CD4-positive, alpha-beta T cell treated with Interleukin-1 beta for 1 hour (primary cell): ENCODE results near the gene FIBP.
"Not testable (repeated sequence)": the region's sequence is repeated elsewhere in the genome, so short reads cannot be mapped to it uniquely, and the experiment has no call there.

ENCODE experiments used
- DNase-seq, 2 donors: peaks; one replicate each; pipeline ENCODE4 v3.0.0-alpha.2; 2020 to 2022

Gene FIBP

DNA sequence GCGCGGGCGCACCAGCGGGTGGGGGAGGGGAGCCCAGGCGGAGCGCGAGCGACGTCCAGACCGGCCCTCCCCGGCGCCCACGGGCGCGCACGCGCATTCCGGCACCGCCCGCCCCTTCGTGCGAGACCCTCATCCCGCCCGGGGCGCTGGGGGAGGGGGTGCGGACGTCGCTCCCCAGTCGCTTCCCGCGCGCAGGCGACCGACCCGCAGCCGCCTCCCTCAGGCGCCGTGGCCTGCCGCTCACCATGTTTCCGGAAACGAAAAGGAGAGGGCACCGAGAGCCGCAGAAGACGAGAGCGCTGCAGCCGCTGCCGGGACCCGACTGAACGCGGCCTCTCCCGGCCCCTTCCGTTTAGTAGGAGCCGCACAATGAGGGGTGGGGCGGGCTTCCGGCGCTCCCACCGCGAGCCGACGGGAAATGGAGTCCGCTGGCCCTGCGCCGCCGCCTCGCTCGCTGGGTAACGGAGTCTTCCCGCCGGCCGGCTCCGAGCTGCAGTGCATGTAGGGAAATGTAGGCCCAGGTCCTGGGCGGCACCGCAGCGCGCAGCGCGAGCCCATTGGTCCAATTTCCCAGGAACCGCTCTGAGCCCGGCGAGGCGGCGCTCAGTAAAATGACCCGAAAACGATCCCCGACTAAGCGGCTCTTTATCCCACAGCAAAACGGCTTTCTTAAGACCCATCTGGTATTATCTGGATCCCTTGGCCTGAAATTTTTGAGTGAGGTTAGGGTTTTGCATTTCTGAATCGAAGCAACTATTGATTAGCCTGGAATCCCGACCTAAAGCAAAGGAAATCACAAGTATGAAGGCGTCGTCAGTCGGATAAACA, 30.2 kb downstream of the FIBP start, which contains the start of gene CFL1:
Gene CFL1 (minus strand): TSS at position 328 of the 828 bp plus-strand sequence. CDS start 81 bp downstream, at position 247.
- peak; percentile 98 for DNase-seq

DNA sequence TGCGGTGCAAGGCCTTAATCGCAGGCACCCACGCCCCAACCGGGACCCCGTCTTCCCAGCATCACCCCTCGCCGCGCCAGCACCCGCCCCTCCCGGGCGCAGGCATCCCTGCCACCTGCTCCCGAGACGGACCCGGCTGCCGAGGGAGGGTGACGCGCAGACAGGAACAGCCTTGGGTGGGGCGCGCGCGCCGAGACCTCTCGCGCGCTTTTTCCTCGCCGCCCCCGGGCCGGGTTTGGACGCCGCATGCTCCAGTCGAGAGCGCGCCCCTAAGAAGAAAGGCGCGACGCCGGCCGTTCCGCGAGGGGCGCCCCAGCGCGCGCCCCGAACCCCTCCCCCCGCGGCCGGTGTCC, 30.8 kb downstream of the FIBP start:
- DNase-seq = peak; percentile 42 to 63

DNA sequence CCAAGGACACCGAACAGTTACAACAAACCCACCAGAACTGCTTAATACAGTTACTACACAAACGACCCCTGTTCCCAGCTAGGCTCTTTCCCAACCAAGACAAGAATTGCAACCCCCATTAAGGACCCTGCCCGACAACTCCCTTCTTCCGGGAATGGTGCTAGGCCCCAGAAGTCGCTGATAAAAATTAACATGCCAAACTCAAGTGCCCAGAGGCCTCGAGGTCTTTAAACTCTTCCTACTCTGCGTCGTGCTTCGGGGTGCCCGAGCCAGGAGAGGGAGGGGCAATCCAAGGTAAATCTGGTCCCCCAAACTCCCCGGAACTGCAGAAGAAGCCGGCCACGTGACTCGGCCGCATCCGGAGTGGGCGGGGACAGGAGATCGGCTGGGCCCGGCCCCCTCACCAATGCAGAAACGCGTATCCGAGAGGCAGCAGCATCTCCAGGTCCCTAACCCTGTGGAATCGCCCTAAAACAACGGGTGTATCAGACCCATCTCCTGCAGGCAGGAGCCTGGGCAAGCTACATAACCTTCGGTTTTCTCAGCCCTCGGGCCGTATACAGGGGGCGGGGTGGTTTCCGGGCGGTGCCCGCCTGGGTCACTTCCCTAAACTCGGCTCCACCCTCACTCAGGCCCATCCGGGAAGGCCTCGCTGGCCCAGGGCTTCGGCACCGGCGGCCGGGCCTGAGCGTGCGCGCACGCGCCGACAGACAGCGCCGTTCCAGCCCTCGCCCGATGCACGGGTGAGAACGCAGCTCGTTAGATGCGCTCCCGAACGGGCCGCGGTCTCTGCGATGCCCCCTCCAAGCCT, 31.4 kb downstream of the FIBP start:
- peak; percentile 82 to 85 for DNase-seq

DNA sequence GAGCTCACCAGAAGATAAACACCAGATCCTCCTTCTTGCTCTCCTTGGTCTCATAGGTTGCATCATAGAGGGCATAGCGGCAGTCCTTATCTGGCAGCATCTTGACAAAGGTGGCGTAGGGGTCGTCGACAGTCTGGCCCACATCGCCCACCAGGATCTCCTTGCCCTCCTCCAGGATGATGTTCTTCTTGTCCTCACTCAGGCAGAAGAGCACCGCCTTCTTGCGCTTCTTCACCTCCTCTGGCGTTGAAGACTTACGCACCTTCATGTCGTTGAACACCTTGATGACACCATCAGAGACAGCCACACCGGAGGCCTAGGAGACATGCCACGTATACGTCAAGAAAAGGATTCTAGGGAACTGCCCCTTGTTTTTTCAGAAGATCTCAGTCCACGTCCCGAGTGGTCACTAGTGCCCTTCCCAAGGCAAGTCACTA, 32.3 kb downstream of the FIBP start:
- no peak for DNase-seq

DNA sequence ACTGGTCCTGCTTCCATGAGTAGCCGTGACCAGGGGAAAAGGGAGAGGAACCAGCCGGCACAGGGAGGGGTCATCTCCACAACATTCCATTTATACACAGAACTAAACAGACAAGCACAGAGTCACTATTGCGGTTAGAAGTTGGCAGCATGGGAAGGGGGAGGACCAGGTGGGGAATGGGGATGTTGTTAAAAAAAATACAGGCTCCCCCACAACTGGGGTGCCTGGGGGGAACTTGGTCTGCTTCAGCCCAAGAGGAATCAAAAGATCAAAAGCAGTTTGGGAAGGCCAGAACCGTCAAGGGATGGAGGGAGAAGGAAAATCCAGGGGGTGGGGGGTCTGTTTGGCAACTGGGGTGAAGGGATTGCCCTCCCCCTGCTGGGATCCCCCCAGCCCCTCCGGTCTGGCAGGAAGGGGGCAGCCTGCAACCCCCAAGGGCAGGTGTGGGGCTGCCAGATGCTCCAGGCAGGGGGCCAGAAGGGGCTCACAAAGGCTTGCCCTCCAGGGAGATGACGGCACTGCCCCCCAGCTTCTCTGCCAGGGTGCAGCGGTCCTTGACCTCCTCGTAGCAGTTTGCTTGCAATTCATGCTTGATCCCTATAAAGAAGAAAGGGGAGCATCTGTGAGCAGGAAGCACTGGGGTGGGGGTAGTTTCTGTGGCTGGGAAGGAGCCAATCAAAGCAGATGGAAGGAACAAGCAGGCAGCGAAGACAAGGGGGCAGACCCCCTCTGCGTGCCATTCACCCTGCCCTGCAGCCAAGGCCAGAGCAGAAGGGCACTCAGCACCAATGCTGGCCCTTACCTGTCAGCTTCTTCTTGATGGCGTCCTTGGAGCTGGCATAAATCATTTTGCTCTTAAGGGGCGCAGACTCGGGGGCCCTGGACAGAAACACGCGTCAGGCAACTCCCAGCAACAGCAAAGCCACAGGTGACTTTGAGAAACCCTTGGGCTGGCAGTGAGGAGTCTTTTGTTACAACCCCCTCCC, 33.1 kb downstream of the FIBP start:
- DNase-seq = no peak

DNA sequence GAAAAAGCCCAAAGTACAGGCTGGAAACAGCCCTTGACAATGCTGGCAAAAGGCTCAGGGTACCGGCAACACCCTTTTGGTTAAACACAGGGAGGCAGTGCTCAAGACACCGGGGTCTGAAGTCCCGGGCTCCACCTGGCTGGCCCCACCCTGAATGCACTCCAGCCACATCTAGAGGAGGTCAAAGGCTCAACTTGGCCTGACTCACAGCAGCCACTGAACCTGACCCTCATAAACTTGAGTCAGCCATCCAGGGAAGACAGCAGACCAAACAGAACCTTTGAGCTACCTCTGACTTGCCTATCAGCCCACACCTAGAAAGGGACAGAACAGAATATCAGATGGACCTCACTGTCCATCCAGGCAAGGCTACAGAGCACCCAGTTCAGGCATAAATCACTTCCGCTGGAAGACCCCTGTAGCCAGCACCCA, 34.1 kb downstream of the FIBP start:
- no peak for DNase-seq

DNA sequence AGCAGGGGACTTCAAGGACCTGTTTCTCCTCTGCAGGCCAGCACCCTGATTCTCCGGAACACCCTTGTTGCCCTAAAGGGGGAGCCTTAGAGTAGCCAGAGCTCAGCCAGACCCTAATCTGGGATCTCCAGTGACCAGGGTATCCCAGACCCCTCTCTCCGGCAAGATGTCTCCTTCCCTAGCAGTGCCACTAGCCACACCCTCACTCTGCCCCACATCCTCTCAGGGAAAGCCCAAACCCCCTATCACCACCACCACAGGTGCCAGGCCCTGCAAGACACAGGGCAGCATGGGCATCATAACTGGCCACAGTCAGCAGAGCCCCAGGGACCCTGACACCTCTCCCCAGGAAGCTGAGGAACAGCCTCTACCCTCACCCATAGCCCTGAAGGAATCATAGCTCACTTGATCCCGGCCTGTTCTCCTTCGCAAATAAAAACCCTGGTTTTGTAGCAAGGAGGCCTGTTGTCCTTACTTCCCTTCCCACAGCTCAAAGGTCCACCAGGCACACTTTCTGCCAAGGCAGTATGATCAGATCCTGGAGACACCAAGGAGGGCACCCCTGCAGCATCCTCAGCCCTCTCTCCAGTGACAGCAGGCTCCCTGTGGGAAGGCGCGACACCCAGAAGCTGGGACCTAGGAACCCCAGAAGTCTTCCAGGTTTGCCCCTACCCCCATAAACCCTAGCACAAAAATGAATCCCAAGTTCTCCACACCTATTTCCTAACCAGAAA, 34.9 kb downstream of the FIBP start:
- no peak for DNase-seq

DNA sequence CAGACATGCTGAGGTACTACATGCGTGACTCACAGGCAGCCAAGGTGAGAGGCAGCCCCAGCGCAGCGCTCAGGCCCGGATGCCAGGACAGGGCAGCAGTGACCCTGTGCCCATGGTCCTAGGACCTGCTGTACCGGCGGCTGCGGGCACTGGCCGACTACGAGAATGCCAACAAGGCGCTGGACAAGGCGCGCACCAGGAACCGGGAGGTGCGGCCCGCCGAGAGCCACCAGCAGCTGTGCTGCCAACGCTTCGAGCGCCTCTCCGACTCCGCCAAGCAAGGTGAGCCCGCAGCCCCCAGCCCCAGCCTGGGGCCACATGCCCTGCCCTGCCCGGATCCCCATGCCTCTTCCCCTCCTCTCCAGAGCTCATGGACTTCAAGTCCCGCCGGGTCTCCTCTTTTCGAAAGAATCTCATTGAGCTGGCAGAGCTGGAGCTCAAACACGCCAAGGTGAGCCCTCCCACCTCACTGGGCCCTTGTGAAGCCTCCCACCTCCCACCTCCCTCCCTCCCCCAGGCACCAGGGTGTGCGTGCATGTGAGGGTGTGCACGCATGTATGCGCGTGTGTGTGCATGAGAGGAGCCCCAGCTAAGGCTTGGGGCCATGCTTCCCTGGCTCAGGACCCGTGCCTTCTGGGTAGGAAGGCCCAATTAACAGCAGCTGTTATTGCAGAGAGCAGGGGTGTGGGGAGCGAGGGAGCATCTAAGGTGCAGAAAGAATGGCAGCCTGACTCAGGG, 35.6 kb downstream of the FIBP start:
- DNase-seq = no peak

DNA sequence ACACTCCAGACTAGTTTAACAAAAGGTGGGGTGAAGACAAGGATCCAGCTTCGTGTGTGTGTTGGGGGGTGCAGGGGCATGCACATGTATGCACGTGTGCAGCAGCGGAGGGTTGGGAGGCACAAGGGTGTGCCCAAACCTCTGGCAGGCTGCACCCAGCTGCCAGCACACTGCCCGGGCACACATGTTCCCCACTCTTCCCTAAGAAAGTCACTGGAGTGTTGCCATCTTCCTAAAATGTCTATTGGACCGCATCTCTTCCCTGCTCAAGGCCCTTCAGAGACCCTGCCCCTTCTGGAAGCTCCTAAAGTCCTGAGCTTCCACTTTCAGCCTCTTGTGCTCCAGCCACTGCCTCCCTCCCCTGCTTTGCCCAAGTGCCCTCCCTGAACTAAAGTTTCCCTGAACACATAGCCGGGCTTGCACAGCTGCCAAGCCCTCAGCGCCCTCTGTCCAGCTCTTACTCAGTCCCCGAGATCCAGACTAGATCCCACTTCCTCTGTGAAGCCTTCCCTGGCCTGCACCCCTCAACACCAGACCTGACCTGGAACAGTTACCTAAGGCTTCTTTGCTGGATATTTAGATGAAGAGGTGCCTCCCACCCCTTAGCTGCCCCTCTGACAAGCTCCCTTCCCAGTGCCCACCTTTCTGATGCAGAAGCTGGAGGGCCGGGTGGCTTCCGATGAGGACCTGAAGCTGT, 36.3 kb downstream of the FIBP start:
- no peak for DNase-seq

DNA sequence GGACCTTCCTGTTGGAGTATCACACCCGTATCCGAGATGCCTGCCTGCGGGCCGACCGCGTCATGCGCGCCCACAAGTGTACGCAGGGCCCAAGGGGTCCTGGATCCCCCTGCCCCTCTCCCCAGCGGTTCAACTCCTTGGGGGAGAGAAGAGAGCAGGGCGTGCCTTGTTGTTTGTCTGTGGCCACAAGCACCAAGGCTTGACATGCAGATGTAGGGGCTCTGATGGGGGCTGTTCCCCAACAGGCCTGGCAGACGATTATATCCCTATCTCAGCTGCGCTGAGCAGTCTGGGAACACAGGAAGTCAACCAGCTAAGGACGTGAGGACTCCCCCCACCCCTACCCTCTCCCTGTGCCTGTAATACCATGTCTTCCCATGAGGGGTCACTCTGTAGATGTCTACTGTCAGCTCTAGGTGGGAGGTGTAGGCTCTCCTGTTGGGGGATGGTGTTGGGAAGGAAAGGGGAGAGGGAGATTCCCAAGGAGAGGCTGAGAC, 37.1 kb downstream of the FIBP start:
- DNase-seq = peak in 1 of 2 donors; percentile 27

DNA sequence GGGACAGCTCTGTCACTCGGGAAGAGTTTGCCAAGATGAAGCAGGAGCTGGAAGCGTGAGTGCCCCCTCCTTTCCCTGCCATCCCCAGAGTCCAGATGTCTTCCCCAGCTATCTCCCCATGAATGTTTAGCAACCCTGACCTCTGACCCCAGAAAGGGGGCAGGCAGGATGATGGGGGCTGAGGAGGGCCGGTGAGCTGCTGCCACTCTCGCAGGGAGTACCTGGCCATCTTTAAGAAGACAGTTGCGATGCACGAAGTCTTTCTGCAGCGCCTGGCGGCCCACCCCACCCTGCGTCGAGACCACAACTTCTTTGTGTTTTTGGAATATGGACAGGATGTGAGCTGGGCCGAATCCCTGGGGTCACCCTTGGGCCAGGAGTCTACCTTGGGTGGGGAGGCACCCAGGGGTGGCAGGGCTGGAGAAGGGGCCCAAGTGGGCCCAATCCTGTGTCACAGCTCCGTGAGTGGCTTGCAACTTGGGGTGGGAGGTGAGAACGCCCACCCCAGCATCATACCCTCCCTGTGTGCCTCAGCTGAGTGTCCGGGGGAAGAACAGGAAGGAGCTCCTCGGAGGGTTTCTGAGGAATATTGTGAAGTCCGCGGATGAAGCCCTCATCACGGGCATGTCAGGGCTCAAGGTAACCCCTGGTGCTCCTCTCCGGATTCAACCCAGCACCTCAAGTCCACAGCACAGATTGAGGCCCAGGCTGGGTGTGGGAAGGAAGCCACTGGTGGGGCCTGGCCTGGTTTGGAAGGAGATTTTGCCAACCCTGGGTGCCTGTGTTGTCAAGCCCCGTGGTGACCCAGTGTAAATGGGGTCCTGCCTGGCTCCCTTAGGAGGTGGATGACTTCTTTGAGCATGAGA, 37.8 kb downstream of the FIBP start:
- DNase-seq = no peak

DNA sequence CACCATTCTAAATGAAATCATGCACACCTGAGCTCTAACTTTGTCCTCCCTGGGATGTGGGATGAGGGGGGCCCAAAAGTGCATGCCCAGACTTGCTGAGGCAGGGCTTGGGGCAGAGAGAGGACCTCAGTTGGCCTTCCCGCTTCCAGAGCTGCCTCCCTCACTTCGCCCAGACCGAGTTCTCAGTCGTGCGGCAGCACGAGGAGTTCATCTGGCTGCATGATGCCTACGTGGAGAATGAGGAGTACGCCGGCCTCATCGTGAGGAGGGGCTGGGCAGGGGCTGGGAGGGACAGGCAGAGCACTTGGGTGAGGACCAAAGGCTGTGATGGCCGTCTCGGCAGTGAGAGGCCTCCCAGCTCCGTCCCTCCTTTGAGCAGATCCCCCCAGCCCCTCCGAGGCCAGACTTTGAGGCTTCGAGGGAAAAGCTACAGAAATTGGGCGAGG, 38.5 kb downstream of the FIBP start:
- no peak for DNase-seq

DNA sequence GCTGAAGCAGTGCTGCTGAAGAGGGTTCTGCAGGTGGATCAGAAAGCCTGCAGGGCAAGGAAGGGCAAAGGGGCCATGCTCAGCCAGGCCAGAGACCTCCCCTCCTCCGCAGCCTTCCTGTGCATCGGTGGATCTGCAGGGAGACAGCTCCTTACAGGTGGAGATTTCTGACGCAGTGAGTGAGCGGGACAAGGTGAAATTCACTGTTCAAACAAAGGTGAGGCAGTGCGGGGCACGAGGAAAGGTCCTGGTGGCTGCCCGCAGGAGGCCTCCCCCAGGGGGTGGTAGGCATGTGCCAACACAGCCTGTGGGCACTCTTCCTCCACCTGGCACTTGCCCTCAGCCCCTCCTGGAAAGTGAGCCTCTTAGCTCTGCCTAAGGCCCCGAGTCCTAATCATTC, 38.9 kb downstream of the FIBP start:
- no peak for DNase-seq

DNA sequence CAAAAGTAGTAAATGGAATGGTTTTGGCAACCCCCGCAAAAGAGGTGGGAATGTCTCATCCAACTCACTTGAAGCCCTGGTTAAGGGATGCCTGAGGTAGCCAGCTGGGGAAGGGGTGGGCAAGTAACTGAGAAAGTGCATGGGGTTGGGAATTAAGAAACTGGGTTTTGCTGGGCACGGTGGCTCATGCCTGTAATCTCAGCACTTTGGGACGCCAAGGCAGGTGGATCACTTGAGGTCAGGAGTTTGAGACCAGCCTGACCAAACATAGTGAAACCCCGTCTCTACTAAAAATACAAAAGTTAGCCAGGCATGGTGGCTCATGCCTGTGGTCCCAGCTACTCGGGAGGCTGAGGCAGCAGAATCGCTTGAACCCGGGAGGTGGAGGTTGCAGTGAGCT, 39.6 kb downstream of the FIBP start:
- DNase-seq = not testable (repeated sequence)

DNA sequence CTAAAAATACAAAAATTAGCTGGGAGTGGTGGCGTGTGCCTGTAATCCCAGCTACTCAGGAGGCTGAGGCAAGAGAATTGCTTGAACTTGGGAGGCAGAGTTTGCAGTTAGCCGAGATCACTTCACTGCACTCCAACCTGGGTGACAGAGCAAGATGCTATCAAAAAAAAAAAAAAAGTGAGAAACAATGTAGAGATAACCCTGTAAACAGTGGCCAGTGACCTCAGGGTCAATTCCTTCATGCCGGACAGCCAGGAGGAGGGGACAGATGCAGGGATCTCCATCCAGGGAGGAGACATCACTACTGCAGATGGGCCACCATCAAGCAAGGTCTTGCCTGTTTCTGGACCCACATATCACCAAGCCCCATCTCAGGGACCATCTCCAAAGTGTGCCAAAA, 40.5 kb downstream of the FIBP start:
- no peak for DNase-seq

DNA sequence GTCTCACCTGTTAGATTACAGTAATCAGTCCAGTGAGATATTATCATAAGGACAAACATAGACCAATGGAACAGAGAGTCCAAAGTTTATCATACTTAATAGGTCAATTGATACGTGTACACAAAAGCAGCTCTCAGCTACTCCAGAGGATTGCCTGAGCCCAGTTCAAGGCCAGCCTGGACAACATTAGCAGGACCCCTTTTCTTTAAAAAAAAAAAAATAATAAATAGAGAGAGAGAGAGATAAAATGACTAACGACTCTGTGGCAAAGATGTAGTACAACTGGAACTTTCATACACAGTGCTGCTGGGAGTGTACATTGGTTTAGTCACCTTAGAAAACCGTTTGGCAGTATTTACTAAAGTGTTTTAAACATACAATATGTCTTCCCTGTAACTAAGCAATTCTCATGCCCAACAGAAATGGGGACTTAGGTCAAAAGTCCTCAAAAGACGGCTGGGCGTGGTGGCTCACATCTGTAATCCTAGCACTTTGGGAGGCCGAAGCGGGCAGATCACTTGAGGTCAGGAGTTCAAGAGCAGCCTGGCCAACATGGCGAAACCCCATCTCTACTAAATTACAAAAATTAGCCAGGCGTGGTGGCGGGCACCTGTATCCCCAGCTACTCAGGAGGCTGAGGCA, 43.9 kb downstream of the FIBP start:
- no peak for DNase-seq

DNA sequence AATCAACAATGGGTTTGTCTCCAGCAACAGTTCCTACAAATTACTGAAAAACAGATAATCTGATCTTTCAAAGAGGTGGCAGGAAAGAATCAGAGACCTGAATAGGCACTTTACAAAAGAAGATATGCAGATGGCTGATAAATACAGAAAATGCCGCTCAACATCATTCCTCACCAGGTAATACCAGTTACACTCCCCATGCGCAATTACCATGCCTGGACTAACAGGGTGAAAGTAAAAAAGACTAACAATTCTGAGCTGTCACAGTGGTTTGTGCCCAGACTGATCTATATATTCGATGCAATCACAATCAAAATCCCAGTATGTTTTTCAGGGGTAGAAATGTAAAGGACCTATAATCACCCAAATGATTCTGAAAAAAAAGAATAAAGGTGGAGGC, 44.5 kb downstream of the FIBP start:
- no peak for DNase-seq

DNA sequence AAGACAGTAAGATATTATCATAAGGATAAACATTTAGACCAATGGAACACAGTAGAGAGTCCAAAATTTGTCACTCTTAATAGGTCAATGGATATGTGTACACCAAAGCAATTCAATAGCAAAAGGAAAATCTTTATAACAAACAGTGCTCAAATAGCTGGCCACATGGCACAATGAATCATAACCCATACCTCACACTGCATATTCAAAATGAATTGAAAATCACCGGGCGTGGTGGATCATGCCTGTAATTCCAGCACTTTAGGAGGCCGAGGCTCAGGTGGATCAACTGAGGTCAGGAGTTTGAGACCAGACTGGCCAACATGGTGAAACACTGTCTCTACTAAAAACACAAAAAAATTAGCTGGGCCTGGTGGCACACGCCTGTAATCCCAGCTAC, 46.1 kb downstream of the FIBP start:
- no peak for DNase-seq

DNA sequence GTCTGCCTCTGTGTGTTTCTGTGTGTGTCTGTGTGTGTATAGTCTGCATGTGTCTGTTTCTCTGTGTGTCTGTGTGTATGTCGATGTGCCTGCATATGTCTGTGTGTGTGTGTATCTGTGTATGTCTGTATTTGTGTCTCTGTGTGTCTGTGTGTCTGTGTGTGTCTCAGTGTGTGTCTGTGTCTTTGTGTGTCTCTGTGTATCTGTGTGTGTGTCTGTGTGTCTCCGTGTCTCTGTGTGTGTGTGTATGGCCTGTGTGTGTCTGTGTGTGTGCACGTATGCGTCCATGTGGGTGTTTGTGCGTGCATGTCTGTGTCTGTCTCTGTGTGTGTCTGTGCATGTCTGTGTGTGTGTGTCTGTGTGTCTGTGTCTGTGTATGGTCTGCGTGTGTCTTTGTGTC, 54.1 kb downstream of the FIBP start:
- DNase-seq = no peak
